NT2/D1 (cell line): ENCODE measurements around the gene CDCA8.

Experiments
- DNase-seq: peaks from one replicate; pipeline ENCODE4 v3.0.0-alpha.2; 2011; ENCODE audit warnings: low read depth, low spot score
- H3K27me3 ChIP-seq: 2 replicates; pipeline ENCODE4 v1.6.0; 2011; ENCODE audit warnings: mild to moderate bottlenecking; ENCODE audit not compliant: insufficient read length, insufficient read depth
- H3K36me3 ChIP-seq: 2 replicates; pipeline ENCODE4 v1.6.1; 2011; ENCODE audit warnings: mild to moderate bottlenecking, low read length, mixed read lengths; ENCODE audit not compliant: insufficient read depth, insufficient read length
- H3K4me1 ChIP-seq: 2 replicates; pipeline ENCODE4 v1.5.1; 2011; ENCODE audit not compliant: insufficient read depth, insufficient read length
- H3K4me3 ChIP-seq: 2 replicates; pipeline ENCODE4 v1.5.1; 2011; ENCODE audit warnings: low read depth; ENCODE audit not compliant: insufficient read length
- H3K9ac ChIP-seq: 2 replicates; pipeline ENCODE4 v1.6.0; 2011; ENCODE audit warnings: low read depth; ENCODE audit not compliant: insufficient read length
- H3K9me3 ChIP-seq: 2 replicates; pipeline ENCODE4 v1.5.1; 2011; ENCODE audit warnings: mild to moderate bottlenecking, low read length; ENCODE audit not compliant: insufficient read depth
- SUZ12 ChIP-seq: IDR thresholded peaks from 2 replicates; pipeline ENCODE4 v1.6.1; 2011; ENCODE audit not compliant: insufficient read length, insufficient read depth; ENCODE audit errors: extremely low read depth
- YY1 ChIP-seq: IDR thresholded peaks from 2 replicates; pipeline ENCODE4 v1.6.1; 2011; ENCODE audit not compliant: insufficient read length, insufficient read depth
- ZNF274 ChIP-seq: IDR thresholded peaks from 2 replicates; pipeline ENCODE4 v1.6.1; 2011; ENCODE audit warnings: mild to moderate bottlenecking, low read depth, low read length

CDCA8 gene

GRCh38 chr1:37755951-37756560, 63.7 kb downstream of the CDCA8 start:
- peaks cover 12% of the 10 kb centered on the region for H3K4me1 ChIP-seq
- no peak for DNase-seq
- no peaks in the 10 kb centered on the region for H3K36me3 ChIP-seq
- peaks cover 86% of the 10 kb centered on the region for H3K27me3 ChIP-seq
- TF ChIP-seq YY1 (no peak), ZNF274 (no peak), SUZ12 (no peak)
- H3K9ac ChIP-seq: no peak overlapping the region
- H3K9me3 ChIP-seq: no peaks in the 10 kb centered on the region
- no peak overlapping the region for H3K4me3 ChIP-seq
